ENCODE results near the gene SOS2.

The SOS2 gene

DNA sequence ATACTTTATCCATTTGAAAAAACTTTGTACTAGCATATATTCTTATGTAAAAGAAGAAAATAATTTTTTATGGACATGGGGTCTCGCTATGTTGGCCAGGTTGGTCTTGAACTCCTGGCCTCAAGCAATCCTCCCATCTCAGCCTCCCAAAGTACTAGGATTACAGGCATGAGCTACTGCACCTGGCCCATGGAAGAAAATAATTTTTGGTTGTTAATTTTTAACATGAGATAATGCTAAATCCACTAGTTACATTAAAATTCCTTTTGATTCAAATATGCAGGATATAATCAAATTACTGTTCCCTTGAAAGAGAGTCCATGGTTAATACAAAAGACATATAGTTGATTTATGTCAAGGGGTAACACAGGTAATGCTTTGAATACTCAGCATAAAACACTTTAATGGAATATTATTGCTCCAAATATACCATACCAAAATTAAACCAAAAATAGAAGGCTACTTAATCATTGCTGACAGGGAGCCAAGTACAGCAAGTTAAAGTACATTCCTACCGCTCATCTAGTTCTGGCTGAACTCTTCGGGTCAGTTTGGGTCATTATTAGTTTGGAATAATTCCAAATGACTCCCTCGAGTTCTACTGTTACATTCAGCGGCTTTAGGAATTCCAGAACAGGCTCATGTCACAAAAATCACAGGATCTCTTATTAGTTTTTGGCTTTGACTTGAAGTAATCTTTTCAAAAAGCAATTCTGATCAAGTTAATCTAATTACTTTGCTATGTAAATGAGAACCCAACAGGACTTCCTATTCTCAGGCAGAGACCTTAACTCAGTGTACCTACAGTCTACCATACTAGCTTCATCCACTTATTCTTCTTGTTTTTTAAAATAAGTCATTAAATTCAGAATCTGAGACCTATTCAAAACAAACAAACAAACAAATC, 6.1 kb downstream of the SOS2 start:
- no peak overlapping the region for H3K4me3 ChIP-seq (ENCODE audit: low read depth, low read length)
- TF ChIP-seq, protein P1, sequence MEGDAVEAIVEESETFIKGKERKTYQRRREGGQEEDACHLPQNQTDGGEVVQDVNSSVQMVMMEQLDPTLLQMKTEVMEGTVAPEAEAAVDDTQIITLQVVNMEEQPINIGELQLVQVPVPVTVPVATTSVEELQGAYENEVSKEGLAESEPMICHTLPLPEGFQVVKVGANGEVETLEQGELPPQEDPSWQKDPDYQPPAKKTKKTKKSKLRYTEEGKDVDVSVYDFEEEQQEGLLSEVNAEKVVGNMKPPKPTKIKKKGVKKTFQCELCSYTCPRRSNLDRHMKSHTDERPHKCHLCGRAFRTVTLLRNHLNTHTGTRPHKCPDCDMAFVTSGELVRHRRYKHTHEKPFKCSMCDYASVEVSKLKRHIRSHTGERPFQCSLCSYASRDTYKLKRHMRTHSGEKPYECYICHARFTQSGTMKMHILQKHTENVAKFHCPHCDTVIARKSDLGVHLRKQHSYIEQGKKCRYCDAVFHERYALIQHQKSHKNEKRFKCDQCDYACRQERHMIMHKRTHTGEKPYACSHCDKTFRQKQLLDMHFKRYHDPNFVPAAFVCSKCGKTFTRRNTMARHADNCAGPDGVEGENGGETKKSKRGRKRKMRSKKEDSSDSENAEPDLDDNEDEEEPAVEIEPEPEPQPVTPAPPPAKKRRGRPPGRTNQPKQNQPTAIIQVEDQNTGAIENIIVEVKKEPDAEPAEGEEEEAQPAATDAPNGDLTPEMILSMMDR (IDR thresholded peaks at IDR 0.05; ENCODE audit: insufficient read depth, low read length, missing control alignments) = no peak
- ChIA-PET POLR2A (no interaction called here), CTCF (interaction anchor here (0.6 to 1.3 kb wide), 3 partner anchors 13 to 35 kb away, joined by 3 to 5 read pairs (median 4); no protein-coding TSS in a partner anchor)
- DNase-seq (ENCODE audit: low read depth, low spot score) = peak; percentile 69

DNA sequence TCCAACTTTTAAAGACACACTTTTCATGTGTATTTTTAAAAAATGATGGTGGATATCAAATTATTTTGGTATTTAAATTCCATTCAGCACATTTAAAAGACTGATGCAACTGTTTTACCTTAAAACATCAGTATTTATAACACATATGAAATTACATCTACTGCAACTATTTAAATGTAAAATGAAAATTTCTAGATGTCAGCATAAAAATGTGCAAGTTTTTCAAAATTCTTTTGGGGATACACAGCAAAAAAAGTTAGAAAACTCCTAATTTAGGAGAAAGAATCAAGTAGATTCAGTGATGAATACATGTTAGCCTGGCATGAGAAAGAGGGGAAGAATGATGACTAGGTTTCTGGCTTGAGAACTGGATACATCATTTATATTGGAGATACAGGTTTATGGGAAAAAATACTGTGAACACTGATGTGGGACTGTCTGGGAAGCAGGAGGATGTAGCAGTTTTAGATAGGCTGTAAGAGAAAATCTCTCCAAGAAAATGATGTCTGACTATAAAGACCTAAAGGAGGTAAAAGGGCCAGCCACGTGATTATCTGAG, 9.2 kb downstream of the SOS2 start:
- POLR2A ChIA-PET = no interaction called here
- CTCF ChIA-PET = no interaction called here
- DNase-seq (ENCODE audit: low read depth, low spot score) = no peak
- TF ChIP-seq, protein P1 (IDR thresholded peaks at IDR 0.05; ENCODE audit: insufficient read depth, low read length, missing control alignments) = no peak
- H3K4me3 ChIP-seq (ENCODE audit: low read depth, low read length) = no peak overlapping the region

DNA sequence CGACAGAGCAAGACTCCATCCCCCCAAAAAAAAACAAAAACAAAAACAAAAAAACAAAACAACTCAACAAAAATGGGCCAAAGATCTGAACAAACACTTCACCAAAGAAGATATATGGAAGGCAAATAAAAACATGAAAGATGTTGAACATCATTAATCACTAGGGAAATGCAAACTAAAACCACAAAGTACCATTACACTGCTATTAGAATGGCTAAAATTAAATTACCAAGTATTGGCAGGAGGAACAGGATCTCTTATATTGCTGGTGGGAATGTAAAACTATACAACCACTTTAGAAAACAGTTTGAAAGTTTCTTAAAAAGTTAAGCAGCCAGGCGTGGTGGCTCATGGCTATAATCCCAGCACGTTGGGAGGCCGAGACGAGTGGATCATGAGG, 12.9 kb downstream of the SOS2 start:
- H3K4me3 ChIP-seq (ENCODE audit: low read depth, low read length) = no peak overlapping the region
- ChIA-PET POLR2A (no interaction called here), CTCF (interaction anchor here (0.7 kb wide), 1 partner anchor 37 kb away, joined by 3 read pairs; no protein-coding TSS in a partner anchor)
- no peak for DNase-seq (ENCODE audit: low read depth, low spot score)
- TF ChIP-seq, protein P1 (IDR thresholded peaks at IDR 0.05; ENCODE audit: insufficient read depth, low read length, missing control alignments) = no peak

DNA sequence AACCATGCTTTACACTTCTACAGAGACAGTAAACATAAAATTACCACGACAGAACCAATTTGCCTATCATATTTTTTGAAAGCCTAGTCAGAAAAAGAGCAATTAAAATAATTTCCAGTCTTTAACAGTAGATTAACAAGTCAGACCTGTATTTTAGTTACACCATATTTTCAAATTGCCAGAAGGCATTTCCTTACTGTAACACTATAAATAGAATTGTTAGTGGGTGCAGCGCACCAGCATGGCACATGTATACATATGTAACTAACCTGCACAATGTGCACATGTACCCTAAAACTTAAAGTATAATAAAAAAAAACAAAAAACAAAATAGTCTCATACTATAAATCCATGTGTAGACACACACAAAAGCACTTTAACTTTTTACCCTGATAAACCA, 16.0 kb downstream of the SOS2 start:
- H3K4me3 ChIP-seq (ENCODE audit: low read depth, low read length) = no peak overlapping the region
- TF ChIP-seq, protein P1 (IDR thresholded peaks at IDR 0.05; ENCODE audit: insufficient read depth, low read length, missing control alignments) = no peak
- DNase-seq (ENCODE audit: low read depth, low spot score) = no peak
- POLR2A ChIA-PET = no interaction called here
- CTCF ChIA-PET = no interaction called here

DNA sequence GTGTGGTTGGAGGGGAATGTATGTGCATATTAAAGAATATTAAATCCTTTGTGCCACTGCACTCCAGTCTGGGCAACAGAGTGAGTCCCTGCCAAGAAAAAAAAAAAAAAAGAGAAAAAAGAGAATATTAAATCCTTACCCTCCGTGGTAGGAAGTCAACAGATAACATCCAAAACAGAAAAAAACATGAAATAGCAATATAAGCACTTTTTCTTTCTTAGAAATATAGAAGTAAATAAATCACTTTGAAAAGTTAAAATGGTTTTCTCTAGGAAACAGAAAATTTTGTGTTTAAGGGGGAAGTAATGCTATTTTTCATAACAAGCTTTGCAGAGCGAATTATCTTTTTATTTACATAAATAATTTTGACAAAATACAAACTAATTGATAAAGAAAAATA, 17.6 kb downstream of the SOS2 start:
- no peak for DNase-seq (ENCODE audit: low read depth, low spot score)
- CTCF ChIA-PET = no interaction called here
- no peak overlapping the region for H3K4me3 ChIP-seq (ENCODE audit: low read depth, low read length)
- TF ChIP-seq, protein P1 (IDR thresholded peaks at IDR 0.05; ENCODE audit: insufficient read depth, low read length, missing control alignments) = no peak
- POLR2A ChIA-PET = interaction anchor here (0.6 kb wide), 1 partner anchor 32 kb away, joined by 9 read pairs; no protein-coding TSS in a partner anchor

DNA sequence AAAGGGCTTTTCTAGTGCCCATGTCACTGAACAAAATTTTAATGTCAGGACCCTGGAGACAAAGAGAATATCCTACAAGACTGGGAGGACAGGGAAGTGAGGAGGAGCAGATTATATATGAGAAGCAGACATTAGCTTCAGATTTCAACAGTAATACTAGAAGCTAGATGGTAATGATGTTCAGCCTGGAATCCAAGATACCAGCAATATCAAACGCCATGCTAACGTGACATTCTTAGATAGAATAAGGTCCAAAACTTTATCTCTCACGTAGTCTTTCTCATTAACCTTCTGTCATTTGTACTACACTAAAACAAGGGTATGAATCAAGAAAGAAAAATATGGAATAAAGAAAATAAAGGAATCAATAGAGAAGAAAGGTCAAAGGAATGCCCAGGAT, 18.7 kb downstream of the SOS2 start:
- no peak overlapping the region for H3K4me3 ChIP-seq (ENCODE audit: low read depth, low read length)
- TF ChIP-seq, protein P1 (IDR thresholded peaks at IDR 0.05; ENCODE audit: insufficient read depth, low read length, missing control alignments) = no peak
- no peak for DNase-seq (ENCODE audit: low read depth, low spot score)
- ChIA-PET CTCF (interaction anchor here (0.6 kb wide), 1 partner anchor 12 kb away, joined by 4 read pairs; no protein-coding TSS in a partner anchor), POLR2A (no interaction called here)
